22Rv1 (cell line): ENCODE results near the gene LRMDA.

ENCODE experiments used
- H3K27ac ChIP-seq: fragments of 450-650 bp; 2 replicates; pipeline ENCODE4 v1.5.1; 2017
- CTCF ChIP-seq: fragments of 450-650 bp; IDR thresholded peaks from 2 replicates; pipeline ENCODE4 v1.5.1; 2017; ENCODE audit warnings: mild to moderate bottlenecking
- ZFX ChIP-seq: fragments of 450-650 bp; IDR thresholded peaks from 2 replicates; pipeline ENCODE4 v1.6.1; 2017; ENCODE audit warnings: antibody characterized with exemption, borderline replicate concordance

The LRMDA gene

GRCh38 chr10:76172020-76172419 lies 740.6 kb downstream of the LRMDA start:
- no peak for TF ChIP-seq ZFX
- no peak for TF ChIP-seq CTCF
- H3K27ac ChIP-seq: no peak overlapping the region

- H3K27ac ChIP-seq: no peak overlapping the region
- TF ChIP-seq CTCF: no peak
- no peak for TF ChIP-seq ZFX
Observed at GRCh38 chr10:76175533-76176165, 744.2 kb downstream of the LRMDA start.

DNA sequence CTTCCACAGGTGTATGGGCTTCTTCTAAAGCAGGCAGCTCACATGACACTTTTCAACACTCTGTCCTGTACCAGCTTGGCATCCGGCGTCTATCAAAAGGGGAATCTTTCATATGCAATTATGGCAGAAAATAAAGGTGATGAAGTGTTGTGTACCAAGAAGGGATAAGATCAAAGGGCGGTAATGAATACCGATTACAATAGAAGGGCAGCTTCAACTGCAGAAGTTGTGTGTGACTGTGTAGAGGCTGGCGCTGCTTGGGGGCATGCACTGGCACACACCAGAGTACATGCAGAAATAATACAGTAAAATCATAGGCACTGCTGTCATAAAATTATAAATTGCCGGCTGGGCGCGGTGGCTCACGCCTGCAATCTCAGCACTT lies 744.7 kb downstream of the LRMDA start:
- no peak overlapping the region for H3K27ac ChIP-seq
- TF ChIP-seq ZFX (no peak), CTCF (no peak)

- no peak overlapping the region for H3K27ac ChIP-seq
- TF ChIP-seq CTCF (no peak), ZFX (no peak)
Observed at GRCh38 chr10:76177936-76178335, 746.5 kb downstream of the LRMDA start.

GRCh38 chr10:76178532-76179292 lies 747.3 kb downstream of the LRMDA start:
- H3K27ac ChIP-seq: no peak overlapping the region
- TF ChIP-seq CTCF (no peak), ZFX (no peak)

- TF ChIP-seq CTCF: no peak
- no peak for TF ChIP-seq ZFX
- no peak overlapping the region for H3K27ac ChIP-seq
Observed at GRCh38 chr10:76179806-76180205, 748.4 kb downstream of the LRMDA start.

DNA sequence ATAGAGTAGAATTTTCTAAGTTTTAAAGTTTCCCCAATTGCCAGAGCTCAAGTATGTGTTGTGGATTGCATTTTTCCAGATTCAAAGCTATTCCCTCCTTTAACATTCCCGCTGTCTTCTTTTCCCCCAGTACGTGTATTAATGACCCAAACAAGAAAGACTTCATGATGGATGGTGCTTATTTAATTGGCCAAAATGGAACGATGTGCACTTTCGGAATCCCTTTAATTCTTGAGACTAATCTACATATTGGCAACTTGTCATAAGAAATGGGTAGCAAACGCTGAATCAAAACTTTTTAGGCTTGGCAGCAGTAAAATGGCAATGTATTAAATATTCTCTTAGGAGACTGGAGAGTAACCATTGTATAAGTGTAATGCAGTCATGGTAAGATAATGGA lies 753.2 kb downstream of the LRMDA start:
- no peak for TF ChIP-seq ZFX
- TF ChIP-seq CTCF: no peak
- no peak overlapping the region for H3K27ac ChIP-seq
